ENCODE data around the gene LRIT3.

DNA sequence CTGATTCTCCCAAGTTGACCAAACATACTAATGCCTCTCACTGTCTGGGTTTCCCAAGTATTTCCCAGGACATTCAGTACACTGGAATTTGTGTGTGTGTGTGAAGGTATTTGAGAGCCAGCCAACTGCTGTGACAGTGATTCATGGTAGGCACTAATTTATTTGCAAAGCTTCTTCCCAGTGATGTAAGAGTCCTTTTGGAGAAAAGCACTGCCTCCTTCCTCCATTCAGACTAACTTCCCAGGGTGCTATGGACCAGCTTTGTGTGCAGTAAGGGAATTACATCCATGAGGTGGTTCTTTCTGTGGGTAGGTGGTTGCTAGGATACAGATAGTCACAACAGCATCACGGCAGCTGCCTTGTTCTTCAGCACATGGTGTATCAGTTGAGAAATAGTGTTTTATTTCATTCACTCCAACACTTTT lies 73.5 kb downstream of the LRIT3 start:
- TF ChIP-seq, protein P1, sequence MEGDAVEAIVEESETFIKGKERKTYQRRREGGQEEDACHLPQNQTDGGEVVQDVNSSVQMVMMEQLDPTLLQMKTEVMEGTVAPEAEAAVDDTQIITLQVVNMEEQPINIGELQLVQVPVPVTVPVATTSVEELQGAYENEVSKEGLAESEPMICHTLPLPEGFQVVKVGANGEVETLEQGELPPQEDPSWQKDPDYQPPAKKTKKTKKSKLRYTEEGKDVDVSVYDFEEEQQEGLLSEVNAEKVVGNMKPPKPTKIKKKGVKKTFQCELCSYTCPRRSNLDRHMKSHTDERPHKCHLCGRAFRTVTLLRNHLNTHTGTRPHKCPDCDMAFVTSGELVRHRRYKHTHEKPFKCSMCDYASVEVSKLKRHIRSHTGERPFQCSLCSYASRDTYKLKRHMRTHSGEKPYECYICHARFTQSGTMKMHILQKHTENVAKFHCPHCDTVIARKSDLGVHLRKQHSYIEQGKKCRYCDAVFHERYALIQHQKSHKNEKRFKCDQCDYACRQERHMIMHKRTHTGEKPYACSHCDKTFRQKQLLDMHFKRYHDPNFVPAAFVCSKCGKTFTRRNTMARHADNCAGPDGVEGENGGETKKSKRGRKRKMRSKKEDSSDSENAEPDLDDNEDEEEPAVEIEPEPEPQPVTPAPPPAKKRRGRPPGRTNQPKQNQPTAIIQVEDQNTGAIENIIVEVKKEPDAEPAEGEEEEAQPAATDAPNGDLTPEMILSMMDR (IDR thresholded peaks at IDR 0.05), result no peak
- TF ChIP-seq EZH2 (IDR thresholded peaks at IDR 0.05), result no peak
- no peak for TF ChIP-seq EZH2phosphoT487 (IDR thresholded peaks at IDR 0.05)
